NB4 (cell line): ENCODE measurements around the gene RXRG.

Experiments used
- CTCF ChIP-seq: IDR thresholded peaks from one replicate; pipeline ENCODE4 v1.5.1; 2012; ENCODE audit warnings: low read depth, low read length
- MAX ChIP-seq: IDR thresholded peaks from 2 replicates; pipeline ENCODE4 v1.6.1; 2011; ENCODE audit warnings: low read depth, low read length
- POLR2A ChIP-seq: IDR thresholded peaks from 2 replicates; pipeline ENCODE4 v1.6.1; 2011; ENCODE audit warnings: mild to moderate bottlenecking; ENCODE audit not compliant: insufficient read length; ENCODE audit errors: extremely low read depth

GRCh38 chr1:165487921-165488320 lies 43.0 kb upstream of the RXRG start:
- TF ChIP-seq CTCF, result no peak
- TF ChIP-seq POLR2A, result no peak
- TF ChIP-seq MAX, result no peak
